Caco-2 (cell line): ENCODE measurements around the gene PDE3B. TPM values are rescaled to one million over a fixed set of nuclear protein-coding genes. Genes with fewer than 3 reads are reported as not detected.
"Not testable (repeated sequence)": the region's sequence is repeated elsewhere in the genome, so short reads cannot be mapped to it uniquely, and the experiment has no call there.

Experiments
- BruUV-seq: library from RNA; stranded (reverse); fragments of 400-500 nt; replicated peaks from 2 replicates; lab custom pipeline; 2021; lab: Mats Ljungman, UMichigan
- CTCF ChIA-PET: fragments of 300-600 bp; sonication (Branson Sonifier 250); formaldehyde crosslinking; loops from one replicate; lab custom pipeline; 2022; ENCODE audit warnings: antibody characterized with exemption; lab: Charles Lee
- POLR2A ChIA-PET: fragments of 300-600 bp; sonication (Branson Sonifier 250); formaldehyde crosslinking; loops from one replicate; lab custom pipeline; 2022; ENCODE audit warnings: antibody characterized with exemption; lab: Charles Lee
- DNase-seq, 2 experiments: peaks; one replicate each; pipeline versions ENCODE4 v3.0.0 to v3.0.0-alpha.2; 2020 to 2022
- H3K27me3 ChIP-seq: replicated peaks from 2 replicates; pipeline ENCODE4 v1.6.0; 2011; ENCODE audit warnings: low read length; ENCODE audit not compliant: control insufficient read depth, insufficient read depth
- H3K36me3 ChIP-seq: 2 replicates; pipeline ENCODE4 v1.5.1; 2011; ENCODE audit warnings: low read length; ENCODE audit not compliant: control insufficient read depth, insufficient read depth
- H3K4me1 ChIP-seq: fragments of 250-450 bp; sonication (Bioruptor Pico); 2 replicates; pipeline ENCODE4 v1.5.1; 2020; ENCODE audit warnings: mild to moderate bottlenecking
- H3K4me3 ChIP-seq: 2 replicates; pipeline ENCODE4 v1.5.1; 2011; ENCODE audit warnings: low read depth, mild to moderate bottlenecking, control low read depth, low read length
- H3K9me3 ChIP-seq: fragments of 250-450 bp; sonication (Bioruptor Pico); 2 replicates; pipeline ENCODE4 v1.5.1; 2020; ENCODE audit warnings: mild to moderate bottlenecking, moderate library complexity
- H3K27ac Mint-ChIP-seq: one replicate; pipeline ENCODE4 v1.8.0; 2022; ENCODE audit warnings: mixed read lengths; ENCODE audit not compliant: unreplicated experiment
- H3K27me3 Mint-ChIP-seq: one replicate; pipeline ENCODE4 v1.8.0; 2022; ENCODE audit warnings: mixed read lengths; ENCODE audit not compliant: insufficient read depth, unreplicated experiment
- H3K36me3 Mint-ChIP-seq: one replicate; pipeline ENCODE4 v1.8.0; 2022; ENCODE audit warnings: mild to moderate bottlenecking, mixed read lengths; ENCODE audit not compliant: insufficient read depth, unreplicated experiment
- H3K4me1 Mint-ChIP-seq: one replicate; pipeline ENCODE4 v1.8.0; 2022; ENCODE audit warnings: low read depth, mixed read lengths; ENCODE audit not compliant: unreplicated experiment
- H3K4me3 Mint-ChIP-seq: one replicate; pipeline ENCODE4 v1.8.0; 2022; ENCODE audit warnings: mild to moderate bottlenecking, moderate library complexity, mixed read lengths; ENCODE audit not compliant: unreplicated experiment
- H3K9me3 Mint-ChIP-seq: one replicate; pipeline ENCODE4 v1.8.0; 2022; ENCODE audit warnings: mixed read lengths; ENCODE audit not compliant: unreplicated experiment
- intact Hi-C: fragments of 100-400 bp; cut with micrococcal nuclease; formaldehyde crosslinking; loops from one replicate; pipeline ENCODE4 v1.10.0; 2022; ENCODE audit not compliant: unreplicated experiment
- total RNA-seq: library from RNA; stranded (reverse); gene quantifications from 2 replicates; pipeline ENCODE4 v1.2.3, GENCODE V29; 2022
- TF ChIP-seq, protein P1 (sequence below), 2 experiments: fragments of 200-600 bp in 1 of 2; IDR thresholded peaks; 1 replicate in 1 of 2; 2 replicates in 1 of 2; pipeline versions ENCODE4 v1.5.1 to v1.8.0; 2011 to 2022; ENCODE audit warnings: antibody characterized with exemption in 1 of 2, control low read depth in 1 of 2, inconsistent platforms in 1 of 2, low read depth in 1 of 2, low read length in 1 of 2, mild to moderate bottlenecking in 1 of 2, moderate library complexity in 1 of 2; ENCODE audit not compliant: insufficient read depth in 1 of 2, severe bottlenecking in 1 of 2, unreplicated experiment in 1 of 2

PDE3B gene
- total RNA-seq, 1 experiment from 2014 or later = 21.8 TPM

DNA sequence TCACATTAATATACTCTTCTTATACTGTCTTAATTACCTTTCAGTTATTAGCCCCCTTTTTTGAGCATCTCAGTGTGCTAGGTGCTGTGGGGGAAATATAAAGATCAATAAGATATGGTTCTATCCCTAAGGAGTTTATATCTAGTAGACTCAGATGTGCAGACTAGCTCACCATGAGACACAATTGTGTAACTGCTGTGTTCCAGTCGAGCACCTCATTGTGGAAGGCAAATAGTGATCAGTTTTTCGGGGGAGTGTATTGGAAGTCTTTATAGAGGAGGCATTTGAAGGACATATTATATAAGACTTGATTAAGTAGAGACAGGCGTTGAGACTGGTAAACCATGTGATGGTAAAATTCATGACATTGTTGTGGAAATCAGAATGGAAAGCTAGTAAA is 11.8 kb downstream of the PDE3B start:
- Mint-ChIP-seq H3K27ac (no peak overlapping the region), H3K9me3 (no peaks in the 10 kb centered on the region), H3K4me1 (peaks cover 13% of the 10 kb centered on the region), H3K4me3 (no peak overlapping the region), H3K36me3 (peaks cover 2% of the 10 kb centered on the region), H3K27me3 (no peaks in the 10 kb centered on the region)
- ChIA-PET POLR2A (no interaction called here), CTCF (no interaction called here)
- BruUV-seq = no TSS peak
- no peaks in the 10 kb centered on the region for H3K9me3 ChIP-seq
- intact Hi-C loops = no loop called here
- H3K4me1 ChIP-seq = peaks cover 12% of the 10 kb centered on the region
- TF ChIP-seq, protein P1, sequence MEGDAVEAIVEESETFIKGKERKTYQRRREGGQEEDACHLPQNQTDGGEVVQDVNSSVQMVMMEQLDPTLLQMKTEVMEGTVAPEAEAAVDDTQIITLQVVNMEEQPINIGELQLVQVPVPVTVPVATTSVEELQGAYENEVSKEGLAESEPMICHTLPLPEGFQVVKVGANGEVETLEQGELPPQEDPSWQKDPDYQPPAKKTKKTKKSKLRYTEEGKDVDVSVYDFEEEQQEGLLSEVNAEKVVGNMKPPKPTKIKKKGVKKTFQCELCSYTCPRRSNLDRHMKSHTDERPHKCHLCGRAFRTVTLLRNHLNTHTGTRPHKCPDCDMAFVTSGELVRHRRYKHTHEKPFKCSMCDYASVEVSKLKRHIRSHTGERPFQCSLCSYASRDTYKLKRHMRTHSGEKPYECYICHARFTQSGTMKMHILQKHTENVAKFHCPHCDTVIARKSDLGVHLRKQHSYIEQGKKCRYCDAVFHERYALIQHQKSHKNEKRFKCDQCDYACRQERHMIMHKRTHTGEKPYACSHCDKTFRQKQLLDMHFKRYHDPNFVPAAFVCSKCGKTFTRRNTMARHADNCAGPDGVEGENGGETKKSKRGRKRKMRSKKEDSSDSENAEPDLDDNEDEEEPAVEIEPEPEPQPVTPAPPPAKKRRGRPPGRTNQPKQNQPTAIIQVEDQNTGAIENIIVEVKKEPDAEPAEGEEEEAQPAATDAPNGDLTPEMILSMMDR (IDR thresholded peaks at IDR 0.05; ENCODE audit: insufficient read depth in 1 of 2, low read depth in 1 of 2, low read length in 1 of 2, severe bottlenecking in 1 of 2, unreplicated experiment in 1 of 2) = no peak
- no peak overlapping the region for H3K4me3 ChIP-seq
- no peaks in the 10 kb centered on the region; the same call in 1 of the 2 replicates for H3K36me3 ChIP-seq
- H3K27me3 ChIP-seq = no peaks in the 10 kb centered on the region
- DNase-seq = no peak

DNA sequence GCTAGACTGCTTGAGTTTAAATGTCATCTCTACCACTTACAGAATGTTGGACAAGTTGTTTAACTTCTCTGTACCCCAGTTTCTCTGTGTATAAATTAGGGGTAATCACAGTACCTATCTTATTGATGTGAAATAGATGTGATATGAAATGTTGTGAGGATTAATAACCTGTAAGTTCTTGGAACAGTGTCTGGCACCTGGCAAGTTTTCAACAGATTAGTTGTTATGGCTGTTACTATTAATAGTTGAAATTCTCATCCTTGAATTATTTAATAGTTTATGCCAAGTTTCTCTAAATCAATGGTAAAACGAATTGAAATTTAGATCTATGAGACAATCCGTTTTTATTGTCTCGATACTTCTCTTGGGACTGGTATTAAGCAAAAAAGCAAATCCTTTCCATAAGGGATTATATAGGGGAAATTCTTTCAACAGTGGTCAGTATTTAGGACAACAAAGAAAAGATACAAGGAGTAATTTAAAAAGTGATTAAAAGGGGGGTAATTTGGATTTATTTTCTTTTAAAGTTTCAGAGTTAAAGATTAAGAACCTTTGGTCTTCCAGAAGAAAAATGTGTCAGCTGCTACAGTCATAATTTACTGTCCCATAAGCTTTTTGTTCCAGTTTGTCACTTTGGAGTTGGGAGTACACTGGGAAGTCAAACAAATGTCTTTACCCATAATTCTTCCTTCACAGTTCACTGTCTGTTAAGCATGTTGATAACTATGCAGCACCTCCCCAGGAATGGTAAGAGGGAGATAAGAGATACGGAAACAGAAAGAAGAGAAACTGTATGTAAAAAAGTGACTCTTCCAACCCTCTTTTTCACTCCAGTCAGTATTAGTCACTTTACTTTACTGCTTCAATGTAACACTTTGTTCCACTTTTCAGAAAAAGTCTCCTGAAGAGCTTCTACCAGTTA is 13.2 kb downstream of the PDE3B start:
- Histone ChIP-seq H3K4me3 (peak overlapping the region; percentile 17; the same call in 1 of the 2 replicates), H3K27me3 (no peaks in the 10 kb centered on the region), H3K4me1 (peaks cover 12% of the 10 kb centered on the region), H3K9me3 (no peaks in the 10 kb centered on the region), H3K36me3 (no peaks in the 10 kb centered on the region; the same call in 1 of the 2 replicates)
- ChIA-PET POLR2A (interaction anchor here (0.7 kb wide), 1 partner anchor 13 kb away, joined by 4 read pairs; the partner anchor contains the start of gene PDE3B), CTCF (no interaction called here)
- H3K9me3 Mint-ChIP-seq = no peaks in the 10 kb centered on the region
- TF ChIP-seq, protein P1 (IDR thresholded peaks at IDR 0.05; ENCODE audit: insufficient read depth in 1 of 2, low read depth in 1 of 2, low read length in 1 of 2, severe bottlenecking in 1 of 2, unreplicated experiment in 1 of 2) = no peak
- no TSS peak for BruUV-seq
- H3K36me3 Mint-ChIP-seq = peaks cover 7% of the 10 kb centered on the region
- DNase-seq = peak; percentile 32 to 50
- intact Hi-C loops = loop anchor here (1.0 kb wide), 1 partner anchor 28 kb away; no protein-coding TSS in a partner anchor
- H3K27ac Mint-ChIP-seq = peak overlapping the region; percentile 45
- peak overlapping the region; percentile 52 for H3K4me3 Mint-ChIP-seq
- peaks cover 13% of the 10 kb centered on the region for H3K4me1 Mint-ChIP-seq
- H3K27me3 Mint-ChIP-seq = no peaks in the 10 kb centered on the region

DNA sequence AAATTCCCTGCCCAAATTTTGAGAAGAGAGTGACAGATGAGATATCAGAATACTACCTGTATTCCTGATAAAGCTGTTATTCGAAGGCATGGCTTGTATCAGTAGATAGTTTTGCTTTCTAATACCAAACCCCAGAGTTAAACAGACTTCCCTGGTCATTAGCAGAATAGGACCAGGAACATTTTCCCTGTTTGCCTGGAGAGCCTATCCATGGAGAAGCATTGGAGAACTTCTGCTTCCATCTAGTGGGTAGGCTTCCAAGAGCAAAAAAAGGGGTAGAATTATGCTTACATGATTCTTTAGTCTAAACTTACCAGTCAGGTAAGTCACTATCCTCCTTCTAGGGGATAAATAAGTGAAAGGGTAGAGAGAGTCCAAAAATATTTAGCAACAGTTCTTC is 14.2 kb downstream of the PDE3B start:
- Histone ChIP-seq H3K4me3 (no peak overlapping the region), H3K4me1 (peaks cover 12% of the 10 kb centered on the region), H3K9me3 (no peaks in the 10 kb centered on the region), H3K36me3 (no peaks in the 10 kb centered on the region; the same call in 1 of the 2 replicates), H3K27me3 (no peaks in the 10 kb centered on the region)
- no peak overlapping the region for H3K27ac Mint-ChIP-seq
- H3K4me1 Mint-ChIP-seq = peaks cover 13% of the 10 kb centered on the region
- peaks cover 7% of the 10 kb centered on the region for H3K36me3 Mint-ChIP-seq
- BruUV-seq = no TSS peak
- CTCF ChIA-PET = no interaction called here
- H3K4me3 Mint-ChIP-seq = no peak overlapping the region
- H3K27me3 Mint-ChIP-seq = no peaks in the 10 kb centered on the region
- no peak for DNase-seq
- H3K9me3 Mint-ChIP-seq = peaks cover 8% of the 10 kb centered on the region
- TF ChIP-seq, protein P1 (IDR thresholded peaks at IDR 0.05; ENCODE audit: insufficient read depth in 1 of 2, low read depth in 1 of 2, low read length in 1 of 2, severe bottlenecking in 1 of 2, unreplicated experiment in 1 of 2) = no peak
- intact Hi-C loops = loop anchor here (1.0 kb wide), 1 partner anchor 26 kb away; no protein-coding TSS in a partner anchor
- POLR2A ChIA-PET = interaction anchor here (0.7 kb wide), 1 partner anchor 14 kb away, joined by 4 read pairs; the partner anchor contains the start of gene PDE3B

DNA sequence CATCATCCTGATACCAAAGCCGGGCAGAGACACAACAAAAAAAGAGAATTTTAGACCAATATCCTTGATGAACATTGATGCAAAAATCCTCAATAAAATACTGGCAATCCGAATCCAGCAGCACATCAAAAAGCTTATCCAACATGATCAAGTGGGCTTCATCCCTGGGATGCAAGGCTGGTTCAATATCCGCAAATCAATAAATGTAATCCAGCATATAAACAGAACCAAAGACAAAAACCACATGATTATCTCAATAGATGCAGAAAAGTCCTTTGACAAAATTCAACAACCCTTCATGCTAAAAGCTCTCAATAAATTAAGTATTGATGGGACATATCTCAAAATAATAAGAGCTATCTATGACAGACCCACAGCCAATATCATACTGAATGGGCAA is 21.3 kb downstream of the PDE3B start:
- H3K36me3 Mint-ChIP-seq, H3K27ac Mint-ChIP-seq, H3K4me1 Mint-ChIP-seq, H3K4me3 ChIP-seq, CTCF ChIA-PET, POLR2A ChIA-PET, H3K4me3 Mint-ChIP-seq, H3K27me3 Mint-ChIP-seq, H3K9me3 ChIP-seq, BruUV-seq, H3K27me3 ChIP-seq, DNase-seq, H3K4me1 ChIP-seq, H3K36me3 ChIP-seq, intact Hi-C loops: not testable (repeated sequence)
- H3K9me3 Mint-ChIP-seq = peaks cover 20% of the 10 kb centered on the region
